HK-2 (cell line): Measurements from ENCODE around the gene HECTD4.
"Not testable (repeated sequence)": the region's sequence is repeated elsewhere in the genome, so short reads cannot be mapped to it uniquely, and the experiment has no call there.

Experiments used
- DNase-seq: peaks from one replicate; pipeline ENCODE4 v3.0.0-alpha.2; 2018; ENCODE audit not compliant: unreplicated experiment

The HECTD4 gene

DNA sequence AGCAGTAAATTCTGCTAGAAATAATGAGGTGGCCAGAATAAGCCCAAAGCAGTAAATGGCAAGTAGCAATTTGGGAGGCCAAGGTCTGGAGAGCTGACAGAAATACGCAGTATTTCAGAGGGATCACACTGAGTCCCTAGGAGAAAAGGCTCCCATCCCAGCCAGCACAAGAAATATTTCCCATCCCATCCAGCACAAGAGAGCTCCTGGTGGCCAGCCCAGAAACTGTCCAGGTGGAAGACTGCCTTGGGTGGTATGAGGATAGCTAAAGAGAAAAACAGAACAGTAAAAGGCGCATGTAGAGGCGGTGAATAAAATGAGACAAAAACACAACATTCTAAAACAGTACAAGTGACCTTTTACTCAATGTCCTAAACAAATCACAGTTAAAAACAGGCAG, 120.7 kb downstream of the HECTD4 start:
- no peak for DNase-seq

DNA sequence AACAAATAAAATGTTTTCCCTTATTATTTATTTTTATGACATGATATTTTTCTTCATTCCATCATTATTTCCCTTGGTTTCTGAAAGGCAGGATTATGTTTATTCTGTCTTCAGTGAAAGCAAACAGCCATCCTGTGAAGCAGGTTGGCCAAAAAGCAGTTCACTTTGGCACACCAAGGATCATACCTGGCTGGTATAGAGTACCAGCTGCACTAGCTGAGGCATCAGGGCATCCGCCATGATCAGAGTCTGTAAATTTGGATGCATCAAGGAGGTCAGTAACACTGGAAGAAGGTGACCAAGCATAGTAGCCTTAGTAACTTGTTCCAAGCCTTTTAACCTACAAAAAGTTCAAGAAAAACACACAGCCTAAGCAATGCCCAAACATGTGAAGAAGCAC, 123.3 kb downstream of the HECTD4 start:
- no peak for DNase-seq

DNA sequence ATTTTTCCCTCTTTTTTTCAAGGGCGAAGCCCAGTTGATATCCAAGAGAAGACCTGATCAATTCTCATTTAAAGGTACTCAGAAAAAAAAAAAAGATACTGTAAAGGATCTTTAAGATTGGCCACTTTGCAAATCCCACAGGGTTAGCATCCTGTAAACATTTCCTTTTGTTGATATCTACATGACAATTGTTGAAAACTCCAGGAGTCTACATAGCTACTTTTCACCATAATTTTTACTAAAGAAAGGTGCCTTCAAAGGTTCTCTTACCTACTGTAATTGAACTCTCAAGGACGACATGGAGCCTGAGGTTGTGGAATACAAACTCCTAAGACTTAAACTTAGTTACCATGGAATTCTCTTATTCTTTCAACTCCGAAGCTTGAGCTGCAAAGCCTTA, 125.5 kb downstream of the HECTD4 start:
- DNase-seq: no peak

DNA sequence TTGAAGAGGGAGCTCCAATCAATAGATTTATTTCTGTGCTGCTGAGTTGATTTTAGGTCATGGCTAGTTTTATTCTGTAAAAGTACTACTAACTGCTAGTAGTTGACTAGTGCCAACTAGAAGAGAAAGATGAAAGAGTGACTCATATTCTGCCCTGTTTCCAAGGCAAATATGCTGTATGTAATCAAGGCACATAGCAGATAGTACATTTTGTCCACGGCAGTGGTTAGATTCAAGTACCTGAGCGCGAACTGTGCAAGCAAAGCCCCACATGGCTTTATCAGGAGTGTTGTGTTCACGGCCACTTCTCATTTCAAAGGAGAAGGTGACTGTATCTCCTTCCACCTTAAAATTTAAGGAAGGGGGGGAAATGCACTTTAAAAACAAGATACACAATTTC, 130.0 kb downstream of the HECTD4 start:
- DNase-seq: no peak

DNA sequence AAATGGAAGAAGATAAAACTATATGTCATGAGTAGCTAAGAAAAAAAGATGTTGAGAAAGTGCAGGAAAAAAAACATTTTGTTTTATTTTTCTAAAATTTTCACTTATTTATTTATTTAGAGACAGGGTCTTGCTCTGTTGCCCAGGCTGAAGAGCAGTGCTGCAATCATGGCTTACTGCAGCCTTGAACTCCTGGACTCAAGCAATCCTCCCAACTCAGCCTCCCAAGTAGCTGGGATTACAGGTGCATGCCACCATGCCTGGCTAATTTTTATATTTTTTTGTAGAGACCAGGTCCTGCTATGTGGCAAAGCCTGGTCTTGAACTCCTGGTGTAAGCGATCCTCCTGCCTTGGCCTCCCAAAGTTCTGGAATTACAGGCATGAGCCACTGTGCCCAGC, 137.3 kb downstream of the HECTD4 start:
- DNase-seq: not testable (repeated sequence)

DNA sequence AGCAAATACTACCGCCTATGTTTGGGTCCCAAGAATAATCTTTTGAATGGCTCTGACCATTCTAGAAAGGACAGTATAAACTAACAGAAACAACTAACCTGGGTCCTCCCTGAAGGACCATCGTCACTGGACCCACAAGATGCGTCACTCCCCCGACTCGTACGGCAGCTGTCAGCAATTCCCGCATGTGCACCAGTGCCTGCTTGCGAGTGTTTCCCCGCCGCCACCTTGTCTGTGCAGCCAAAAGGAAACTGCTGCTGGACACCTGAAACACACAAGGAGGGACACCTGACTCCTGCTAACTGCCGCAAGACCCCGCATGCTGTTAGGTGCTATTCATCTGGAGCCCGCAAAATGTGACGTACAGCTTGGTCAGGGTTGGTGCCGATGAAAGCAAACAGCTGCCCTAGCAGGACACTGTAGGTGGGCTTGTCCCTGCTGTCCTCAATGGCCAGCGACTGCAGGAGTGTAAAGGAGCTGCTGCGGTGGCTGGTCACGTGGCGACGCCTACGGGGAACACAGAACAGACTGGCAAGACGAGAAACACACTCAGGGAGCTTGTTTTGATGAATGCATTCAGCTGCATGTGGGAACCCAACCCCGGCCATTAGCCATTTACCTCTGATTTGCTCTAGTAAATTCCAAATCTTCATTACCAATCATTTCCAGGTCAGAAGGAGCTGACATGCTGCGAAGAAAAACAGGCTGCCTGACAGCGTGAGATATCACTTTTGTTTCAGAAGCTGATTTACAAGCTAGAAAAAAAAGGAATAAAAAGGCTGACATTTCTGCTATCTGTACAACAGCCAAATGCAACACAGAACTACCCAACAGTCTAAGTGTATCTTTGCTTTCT, 138.7 kb downstream of the HECTD4 start:
- DNase-seq: no peak

DNA sequence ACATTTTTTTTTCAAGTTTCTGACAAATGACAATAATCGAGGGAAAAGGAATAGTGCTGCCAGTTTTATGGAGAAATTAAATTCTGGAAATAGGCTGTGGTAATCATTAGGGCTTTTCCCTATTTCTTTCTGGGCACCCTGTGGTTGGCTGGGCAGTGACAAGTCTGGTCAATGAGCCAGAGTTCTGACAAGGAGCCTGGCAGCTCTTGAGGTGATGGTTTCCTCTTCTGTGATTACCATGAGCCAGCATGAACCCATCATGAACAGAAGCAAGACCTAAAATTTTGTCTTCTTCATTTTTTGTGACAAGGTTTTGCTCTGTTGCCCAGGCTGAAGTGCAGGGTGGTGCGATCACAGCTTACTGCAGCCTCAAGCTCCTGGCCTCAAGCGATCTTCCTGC, 141.1 kb downstream of the HECTD4 start:
- DNase-seq: no peak

DNA sequence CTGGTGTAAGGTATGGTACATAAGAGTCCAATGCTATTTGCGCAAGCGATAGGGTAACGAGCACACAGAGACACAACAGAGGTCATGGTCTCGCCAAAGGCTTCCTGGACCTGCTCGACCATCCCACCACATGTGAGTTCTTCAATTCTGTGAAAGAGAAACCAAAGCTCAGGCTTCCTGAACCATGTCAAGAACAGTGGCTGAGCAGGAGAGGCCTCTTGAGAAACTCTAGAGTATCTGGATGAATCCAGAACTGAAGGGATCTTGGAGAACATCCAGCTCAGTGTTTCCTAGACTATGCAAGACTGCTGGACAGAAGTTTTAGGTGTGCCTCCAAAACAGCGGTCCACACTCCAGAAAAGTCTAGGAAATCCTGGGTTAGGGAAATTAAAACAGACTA, 142.3 kb downstream of the HECTD4 start:
- DNase-seq: no peak

DNA sequence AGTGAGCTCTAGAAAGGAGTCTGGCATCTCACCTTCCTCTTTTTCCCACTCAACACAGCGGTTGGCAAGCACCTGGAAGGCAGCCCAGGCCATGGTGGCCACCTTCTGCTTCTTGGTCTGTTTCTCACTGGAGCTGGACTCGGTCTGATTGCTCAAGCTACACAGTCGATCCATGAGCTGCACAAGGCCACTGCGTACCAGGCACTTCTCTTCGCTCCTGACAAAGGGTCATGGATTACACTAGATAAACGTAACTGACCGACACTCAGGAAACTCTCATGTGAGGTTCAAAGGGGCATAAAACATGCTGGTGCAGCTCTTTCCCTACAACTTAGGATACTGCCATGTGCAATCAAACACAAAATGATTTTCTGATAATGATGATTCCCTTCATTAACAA, 143.2 kb downstream of the HECTD4 start:
- no peak for DNase-seq

DNA sequence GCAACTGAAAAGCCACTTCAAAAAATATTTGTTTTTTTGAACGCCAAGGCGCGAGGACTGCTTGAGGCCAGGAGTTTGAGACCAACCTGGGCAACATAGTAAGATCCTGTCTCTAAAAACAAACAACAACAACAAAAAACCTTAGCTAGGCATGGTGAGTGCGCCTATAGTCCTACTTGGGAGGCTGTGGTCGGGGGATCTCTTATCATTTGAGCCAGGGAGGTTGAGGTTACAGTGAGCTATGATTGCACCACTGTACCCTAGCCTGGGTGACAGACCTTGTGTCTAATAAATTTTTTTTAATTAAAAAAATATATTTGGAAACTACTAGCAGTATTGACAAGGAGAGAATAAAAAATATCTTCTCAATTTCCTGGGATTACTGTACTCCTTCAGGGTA, 143.8 kb downstream of the HECTD4 start:
- DNase-seq: no peak

DNA sequence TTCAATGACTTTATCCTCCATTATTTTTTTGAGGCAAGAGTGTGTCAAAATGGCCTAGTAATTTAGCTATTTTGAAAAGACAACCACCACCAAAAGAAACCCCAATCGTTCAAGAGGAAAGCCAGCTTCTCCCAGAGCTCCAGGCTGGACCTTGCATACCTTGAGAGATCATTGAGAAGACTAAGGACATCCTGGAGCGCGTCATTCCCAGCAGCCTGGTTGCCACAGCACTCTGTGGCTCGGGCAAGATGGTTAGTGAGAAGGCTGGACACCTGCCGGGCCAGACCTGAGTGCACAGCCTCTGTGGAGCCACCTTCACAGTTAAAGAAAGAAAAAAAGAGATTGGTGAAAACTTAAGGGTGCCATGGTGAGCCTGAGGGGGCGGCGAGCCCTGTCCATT, 145.4 kb downstream of the HECTD4 start:
- DNase-seq: no peak

DNA sequence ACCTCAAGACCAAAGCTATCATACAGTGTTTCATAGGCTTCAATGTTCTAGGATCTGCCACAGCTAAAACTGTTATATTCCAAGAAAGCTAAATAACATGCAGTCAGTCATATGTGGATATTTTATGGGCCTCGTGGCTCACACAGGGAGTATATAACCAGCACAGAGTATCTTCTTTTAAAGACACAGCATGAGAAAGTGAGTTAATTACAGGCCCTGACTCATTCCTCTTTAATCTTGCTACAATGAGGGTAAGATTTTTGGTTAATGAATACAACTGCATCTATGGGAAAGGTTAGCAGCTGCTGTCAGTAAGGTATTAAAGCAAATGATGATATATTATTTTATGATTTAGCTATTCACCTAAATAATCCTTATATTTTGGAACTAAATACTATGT, 145.8 kb downstream of the HECTD4 start:
- DNase-seq: no peak

DNA sequence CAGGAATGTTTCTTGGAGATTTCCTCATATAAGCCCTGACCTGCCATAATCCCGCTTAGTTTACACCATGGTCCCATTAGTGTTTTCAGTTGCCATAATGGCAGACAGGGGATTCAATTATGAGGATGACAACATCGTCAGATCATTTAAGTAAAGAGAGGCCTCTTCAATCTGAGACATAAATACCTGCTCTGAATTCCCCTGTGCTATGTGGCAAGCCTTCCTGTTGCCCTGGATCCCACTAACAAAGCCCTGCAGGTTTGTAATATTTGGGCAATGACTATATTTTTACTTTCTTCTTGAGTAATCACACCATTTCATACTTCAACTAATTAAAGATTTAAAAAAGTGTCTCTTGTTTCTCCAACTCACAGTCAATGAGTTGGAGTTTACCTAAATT, 147.9 kb downstream of the HECTD4 start:
- no peak for DNase-seq

DNA sequence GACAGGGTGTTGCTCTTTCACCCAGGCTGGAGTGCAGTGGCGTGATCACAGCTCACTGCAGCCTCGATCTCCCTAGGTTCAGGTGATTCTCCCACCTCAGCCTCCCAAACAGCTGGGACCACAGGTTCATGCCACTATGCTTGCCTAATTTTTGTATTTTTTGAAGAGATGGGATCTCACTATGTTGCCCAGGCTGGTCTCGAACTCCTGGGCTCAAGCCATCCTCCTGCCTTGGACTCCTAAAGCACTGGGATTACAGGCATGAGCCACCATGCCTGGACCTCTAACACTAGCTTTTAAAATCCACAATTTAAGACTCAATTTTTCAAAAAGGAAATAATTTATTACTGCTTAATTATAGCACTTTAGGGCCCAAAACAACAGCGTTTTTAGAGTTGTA, 149.0 kb downstream of the HECTD4 start:
- no peak for DNase-seq

DNA sequence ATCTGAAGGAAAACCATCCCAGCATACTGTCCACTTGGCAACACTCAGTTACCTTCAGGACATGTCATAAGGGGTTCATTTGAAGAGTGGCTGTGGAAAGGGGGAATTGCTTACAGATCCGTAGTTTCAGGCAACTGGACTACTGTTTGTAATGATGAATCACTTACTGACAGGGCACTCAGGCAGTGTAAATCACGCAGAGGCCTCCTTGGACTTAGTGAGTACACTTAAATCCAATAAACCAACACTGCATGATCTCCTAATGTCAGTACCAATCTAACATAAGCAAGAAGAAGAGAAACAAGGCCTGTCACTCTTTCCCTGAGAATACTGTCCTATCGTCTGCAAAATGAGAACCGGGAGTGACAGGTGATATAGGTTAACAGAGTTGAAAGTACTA, 152.1 kb downstream of the HECTD4 start:
- no peak for DNase-seq

DNA sequence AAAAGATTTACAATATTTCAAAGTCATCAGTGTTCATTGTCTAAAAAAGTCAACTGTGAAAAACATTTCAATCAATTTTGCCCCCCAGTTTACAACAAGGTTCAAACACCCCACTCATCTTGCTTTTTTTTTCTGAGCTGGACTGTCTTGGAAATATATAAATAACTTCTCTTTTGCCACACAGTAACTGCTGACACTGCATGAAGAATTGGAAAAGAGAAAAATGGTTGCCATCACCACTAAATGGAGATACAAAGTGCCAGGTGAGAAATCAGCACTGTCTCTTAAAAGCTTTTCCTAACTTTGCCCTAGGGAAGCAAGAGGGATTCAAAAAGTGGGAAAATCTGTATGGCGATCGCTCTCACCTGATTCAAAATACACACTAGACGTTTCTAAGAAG, 155.5 kb downstream of the HECTD4 start:
- DNase-seq: no peak

DNA sequence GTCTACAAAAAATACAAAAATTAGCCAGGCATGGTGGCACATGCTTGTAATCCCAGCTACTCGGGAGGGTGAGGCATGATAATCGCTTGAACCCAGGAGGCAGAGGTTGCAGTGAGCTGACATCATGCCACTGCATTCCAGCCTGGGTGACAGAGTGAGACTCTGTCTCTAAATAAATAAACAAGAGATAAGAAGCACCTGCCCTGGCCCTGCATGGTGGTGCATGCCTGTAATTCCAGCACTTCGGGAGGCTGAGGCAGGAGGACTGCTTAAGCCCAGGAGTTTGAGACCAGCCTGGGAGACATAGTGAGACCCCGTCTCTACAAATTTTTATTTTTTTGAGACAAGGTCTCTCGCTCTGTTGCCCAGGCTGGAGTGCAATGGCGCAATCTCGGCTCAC, 161.6 kb downstream of the HECTD4 start:
- not testable (repeated sequence) for DNase-seq

DNA sequence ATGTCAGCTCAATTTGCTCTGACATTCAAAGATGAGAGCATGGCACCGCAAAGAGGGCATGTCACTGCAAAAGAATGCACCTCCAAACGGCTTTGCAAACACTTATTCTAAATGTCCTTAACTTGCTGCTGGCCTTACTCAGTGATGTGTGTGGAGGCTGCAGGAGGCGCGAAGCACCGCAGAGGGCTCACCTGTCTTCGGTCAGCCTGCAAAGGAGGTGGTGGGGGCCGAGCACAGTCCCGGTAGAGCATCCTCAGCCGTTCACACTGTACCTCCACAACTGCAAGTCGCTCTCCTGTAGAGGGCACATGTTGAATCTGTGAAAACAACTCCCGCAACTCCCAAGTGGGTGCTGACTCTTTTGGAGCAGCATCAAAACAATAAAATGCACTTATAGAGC, 163.0 kb downstream of the HECTD4 start:
- DNase-seq: no peak

DNA sequence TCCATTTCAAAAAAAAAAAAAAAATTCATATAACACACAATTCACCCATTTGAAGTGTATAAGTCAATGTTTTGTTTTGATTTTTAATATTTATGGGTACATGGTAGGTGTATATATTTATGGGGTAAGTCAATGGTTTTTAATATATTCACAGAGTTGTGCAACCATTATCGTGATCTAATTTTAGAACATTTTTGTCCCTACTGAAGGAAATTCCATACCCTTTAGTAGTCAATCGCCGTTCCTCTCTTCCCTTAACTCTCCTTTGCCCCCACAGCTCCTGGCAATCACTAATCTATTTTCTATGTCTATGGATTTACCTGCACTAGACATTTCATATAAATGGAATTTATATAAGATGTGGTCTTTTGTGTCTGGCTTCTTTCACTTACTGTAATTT, 164.1 kb downstream of the HECTD4 start:
- DNase-seq: no peak

DNA sequence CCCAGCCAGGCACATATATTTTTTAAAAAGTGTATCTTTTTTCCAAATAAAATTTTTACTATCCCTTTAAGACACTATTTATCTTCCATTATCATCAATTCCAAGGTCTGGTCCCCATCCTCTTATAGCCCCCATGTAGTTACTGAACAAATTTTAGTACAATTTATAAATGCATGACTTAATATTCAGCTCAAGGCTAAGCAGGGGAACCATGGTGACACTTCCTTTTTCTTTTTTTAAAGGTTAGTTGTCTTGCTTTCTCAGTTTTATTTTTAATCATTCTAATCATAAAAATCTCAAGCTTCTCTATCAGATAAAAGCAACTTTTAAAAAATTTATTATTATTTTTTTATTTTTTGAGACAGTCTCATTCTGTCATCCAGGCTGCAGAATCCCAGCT, 164.6 kb downstream of the HECTD4 start:
- DNase-seq: no peak

DNA sequence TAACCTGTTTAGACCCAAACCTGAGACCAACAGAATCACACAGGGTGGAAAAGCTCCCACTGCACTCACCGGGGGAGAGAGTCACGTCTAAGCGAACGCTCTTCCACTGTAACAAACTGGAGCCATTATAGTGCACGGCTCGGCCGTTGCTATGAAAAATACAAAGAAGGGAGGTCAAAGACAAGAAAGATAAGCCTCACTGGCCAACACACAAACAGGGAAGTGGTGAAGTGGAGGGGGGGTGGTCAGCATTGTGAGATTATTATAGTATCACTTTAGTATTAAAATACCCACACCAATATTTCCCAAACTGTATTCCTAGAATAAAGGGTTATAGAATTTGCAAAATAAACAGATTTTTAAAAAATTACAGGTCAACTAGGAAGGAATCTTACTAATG, 166.0 kb downstream of the HECTD4 start:
- DNase-seq: no peak

DNA sequence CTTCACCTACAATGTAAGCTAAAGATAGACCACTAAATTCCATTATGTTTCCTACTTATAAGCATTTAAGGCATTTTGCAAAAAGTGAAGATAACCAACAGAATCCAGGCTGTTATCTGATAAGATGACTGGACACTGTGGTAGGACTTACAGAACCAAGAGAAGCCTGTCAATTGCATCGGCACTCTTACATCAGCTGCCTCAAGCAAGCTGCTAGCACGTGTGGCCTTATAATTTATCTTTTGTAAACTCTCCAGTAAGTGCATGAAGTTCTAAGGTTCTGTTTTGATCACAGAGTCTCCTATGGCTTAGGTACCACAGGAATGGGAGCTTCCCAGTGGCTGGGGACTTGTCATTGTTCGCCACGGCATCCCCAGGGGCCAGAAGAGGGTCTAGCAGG, 168.2 kb downstream of the HECTD4 start:
- no peak for DNase-seq

DNA sequence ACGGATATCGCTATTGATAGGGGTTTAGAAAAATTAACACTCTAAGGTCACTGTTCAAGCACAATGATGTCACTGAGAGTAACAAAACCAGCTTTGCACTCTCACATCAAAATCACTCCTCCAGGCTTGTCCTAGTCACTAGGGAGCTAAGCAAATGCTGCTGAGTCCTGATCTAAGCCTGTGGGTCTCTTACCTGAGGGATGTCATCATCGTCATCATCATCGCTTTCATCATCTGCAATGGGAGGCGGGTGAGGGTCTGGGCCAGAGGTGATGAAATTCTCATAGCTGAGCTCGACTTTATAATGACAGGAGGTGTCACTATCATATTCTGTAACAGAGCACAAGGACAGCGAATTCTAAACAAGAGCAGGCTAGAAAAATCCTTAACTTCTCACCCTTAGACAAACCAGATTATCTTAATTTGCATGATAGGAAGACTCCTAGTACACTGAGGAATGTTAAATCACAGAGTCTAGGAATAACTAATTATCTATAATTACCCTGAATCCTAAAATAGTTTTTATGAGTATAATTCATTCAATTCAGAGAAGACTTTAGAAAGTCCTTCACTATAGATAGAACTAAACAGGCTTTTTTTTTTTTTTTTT, 173.8 kb downstream of the HECTD4 start:
- DNase-seq: no peak
